ENCODE results near the gene MSL1.
A peak's percentile ranks its signal among the peaks of the same experiment; 100 is the strongest.

The MSL1 gene

DNA sequence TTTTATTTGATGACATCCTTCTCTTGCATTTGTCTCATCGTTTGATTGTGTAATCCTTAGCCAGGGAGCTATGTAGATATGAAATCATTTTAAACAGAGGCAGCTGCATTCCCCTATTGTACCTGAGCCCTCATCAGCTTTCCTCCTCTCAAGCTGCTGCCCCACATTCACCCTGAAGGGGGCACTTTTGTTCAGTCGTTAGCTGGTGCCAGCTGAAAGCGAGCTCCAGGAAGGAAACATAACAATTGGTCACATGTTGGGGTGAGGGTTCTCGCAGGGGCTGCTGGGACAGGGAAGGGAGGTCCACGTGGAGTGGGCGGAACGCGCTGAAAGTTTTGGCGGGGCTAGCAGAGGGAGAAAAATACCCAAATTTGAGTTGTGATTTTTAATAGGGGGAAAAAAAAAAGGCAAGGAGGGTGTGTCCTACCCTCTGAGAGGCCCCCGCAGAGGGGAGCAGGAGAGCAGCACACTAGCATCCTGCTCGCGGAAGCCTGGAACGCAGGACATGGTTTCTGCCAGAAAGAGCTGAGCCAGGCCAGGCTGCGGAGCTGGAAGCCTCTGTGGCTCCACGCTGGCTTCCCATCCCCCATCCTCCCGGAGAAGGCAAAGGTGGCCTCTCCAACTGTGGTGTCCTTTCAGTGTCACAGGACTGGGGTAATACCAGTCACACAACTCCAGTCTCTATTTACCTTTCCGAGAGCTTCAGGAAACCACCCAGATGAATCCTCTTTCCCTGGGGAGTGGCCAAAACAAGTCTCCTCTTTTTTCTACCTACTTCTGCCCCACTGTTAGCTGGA lies 8.5 kb upstream of the MSL1 start (continued):
- TF ChIP-seq OSR2 (tag by site-specific recombination; IDR thresholded peaks at IDR 0.05): 0 out of 2 replicates have a peak, but pooled peaks have one; percentile 5
- peak; percentile 42; the same call in 1 of the 2 replicates for TF ChIP-seq FEZF1 (tag by site-specific recombination; IDR thresholded peaks at IDR 0.05)
- TF ChIP-seq ZNF664 (tag by site-specific recombination; IDR thresholded peaks at IDR 0.05): no peak
- peak; percentile 94 for TF ChIP-seq ZBTB17 (tag by site-specific recombination; IDR thresholded peaks at IDR 0.05)
- TF ChIP-seq OVOL3 (tag by site-specific recombination; IDR thresholded peaks at IDR 0.05): 0 out of 2 replicates have a peak, but pooled peaks have one; percentile 37
- TF ChIP-seq ZNF654 (tag by site-specific recombination; IDR thresholded peaks at IDR 0.05; ENCODE audit: low read depth): peak; percentile 88
- TF ChIP-seq, protein P1, sequence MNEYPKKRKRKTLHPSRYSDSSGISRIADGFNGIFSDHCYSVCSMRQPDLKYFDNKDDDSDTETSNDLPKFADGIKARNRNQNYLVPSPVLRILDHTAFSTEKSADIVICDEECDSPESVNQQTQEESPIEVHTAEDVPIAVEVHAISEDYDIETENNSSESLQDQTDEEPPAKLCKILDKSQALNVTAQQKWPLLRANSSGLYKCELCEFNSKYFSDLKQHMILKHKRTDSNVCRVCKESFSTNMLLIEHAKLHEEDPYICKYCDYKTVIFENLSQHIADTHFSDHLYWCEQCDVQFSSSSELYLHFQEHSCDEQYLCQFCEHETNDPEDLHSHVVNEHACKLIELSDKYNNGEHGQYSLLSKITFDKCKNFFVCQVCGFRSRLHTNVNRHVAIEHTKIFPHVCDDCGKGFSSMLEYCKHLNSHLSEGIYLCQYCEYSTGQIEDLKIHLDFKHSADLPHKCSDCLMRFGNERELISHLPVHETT (tag by site-specific recombination; IDR thresholded peaks at IDR 0.05): 0 out of 2 replicates have a peak, but pooled peaks have one; percentile 42
- peak; percentile 92 for TF ChIP-seq KLF9 (tag by site-specific recombination; IDR thresholded peaks at IDR 0.05; ENCODE audit: low read depth)
- no peak for TF ChIP-seq ZNF221 (tag by site-specific recombination; IDR thresholded peaks at IDR 0.05; ENCODE audit: borderline replicate concordance)
- no peak for TF ChIP-seq ZNF624 (tag by site-specific recombination; IDR thresholded peaks at IDR 0.05)
- TF ChIP-seq ZNF701 (tag by site-specific recombination; IDR thresholded peaks at IDR 0.05): no peak
- no peak for TF ChIP-seq ZNF48 (tag by site-specific recombination; IDR thresholded peaks at IDR 0.05)
- TF ChIP-seq, protein P2, sequence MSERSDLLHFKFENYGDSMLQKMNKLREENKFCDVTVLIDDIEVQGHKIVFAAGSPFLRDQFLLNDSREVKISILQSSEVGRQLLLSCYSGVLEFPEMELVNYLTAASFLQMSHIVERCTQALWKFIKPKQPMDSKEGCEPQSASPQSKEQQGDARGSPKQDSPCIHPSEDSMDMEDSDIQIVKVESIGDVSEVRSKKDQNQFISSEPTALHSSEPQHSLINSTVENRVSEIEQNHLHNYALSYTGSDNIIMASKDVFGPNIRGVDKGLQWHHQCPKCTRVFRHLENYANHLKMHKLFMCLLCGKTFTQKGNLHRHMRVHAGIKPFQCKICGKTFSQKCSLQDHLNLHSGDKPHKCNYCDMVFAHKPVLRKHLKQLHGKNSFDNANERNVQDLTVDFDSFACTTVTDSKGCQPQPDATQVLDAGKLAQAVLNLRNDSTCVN (tag by site-specific recombination; optimal IDR thresholded peaks at IDR 0.05): peak; percentile 20
- peak; percentile 8; the same call in 1 of the 2 replicates for TF ChIP-seq KLF1 (tag by site-specific recombination; IDR thresholded peaks at IDR 0.05)
- TF ChIP-seq, protein P3, sequence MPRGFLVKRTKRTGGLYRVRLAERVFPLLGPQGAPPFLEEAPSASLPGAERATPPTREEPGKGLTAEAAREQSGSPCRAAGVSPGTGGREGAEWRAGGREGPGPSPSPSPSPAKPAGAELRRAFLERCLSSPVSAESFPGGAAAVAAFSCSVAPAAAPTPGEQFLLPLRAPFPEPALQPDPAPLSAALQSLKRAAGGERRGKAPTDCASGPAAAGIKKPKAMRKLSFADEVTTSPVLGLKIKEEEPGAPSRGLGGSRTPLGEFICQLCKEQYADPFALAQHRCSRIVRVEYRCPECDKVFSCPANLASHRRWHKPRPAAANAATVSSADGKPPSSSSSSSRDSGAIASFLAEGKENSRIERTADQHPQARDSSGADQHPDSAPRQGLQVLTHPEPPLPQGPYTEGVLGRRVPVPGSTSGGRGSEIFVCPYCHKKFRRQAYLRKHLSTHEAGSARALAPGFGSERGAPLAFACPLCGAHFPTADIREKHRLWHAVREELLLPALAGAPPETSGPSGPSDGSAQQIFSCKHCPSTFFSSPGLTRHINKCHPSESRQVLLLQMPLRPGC (tag by site-specific recombination; IDR thresholded peaks at IDR 0.05): no peak

DNA sequence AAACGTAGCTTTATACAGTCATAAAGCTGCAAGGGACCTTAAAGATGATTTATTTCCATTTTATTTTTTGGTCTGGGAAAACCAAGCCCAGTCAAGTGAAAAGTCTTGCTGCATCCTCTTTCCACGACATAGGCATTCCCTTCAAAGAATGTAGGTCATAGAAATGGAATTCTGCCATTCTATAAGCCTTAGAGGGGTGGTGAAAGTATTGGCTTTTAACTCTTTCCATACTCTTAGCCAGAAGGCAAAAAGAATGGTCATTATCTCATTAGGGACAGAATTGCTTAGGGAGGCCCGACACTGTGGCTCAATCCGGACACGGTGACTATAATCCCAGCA lies 7.9 kb upstream of the MSL1 start:
- no peaks in the 10 kb centered on the region; a peak in 1 of 3 replicates for H3K36me3 ChIP-seq (ENCODE audit: control insufficient read depth in 2 of 2, insufficient read depth in 1 of 2, low read length in 2 of 2)
- ChIA-PET CTCF (interaction anchor here (0.6 to 7.8 kb wide), 32 partner anchors 10 to 241 kb away, joined by 3 to 182 read pairs (median 15); partner anchors contain the start of genes CASC3, CDC6, CSF3 and MSL1), POLR2A (interaction anchor here (0.5 to 8.2 kb wide), 24 partner anchors 10 to 662 kb away, joined by 3 to 117 read pairs (median 6); partner anchors contain the start of genes CASC3, MED24, MSL1 and NR1D1)
- peak; percentile 84 for TF ChIP-seq PRDM1 (tag by site-specific recombination; IDR thresholded peaks at IDR 0.05)
- no peak for TF ChIP-seq ZBTB17 (tag by site-specific recombination; IDR thresholded peaks at IDR 0.05)
- TF ChIP-seq HOXA7 (CRISPR knock-in tag; IDR thresholded peaks at IDR 0.05; ENCODE audit: borderline replicate concordance): no peak
- 0 out of 2 replicates have a peak, but pooled peaks have one; percentile 3 for TF ChIP-seq KLF1 (tag by site-specific recombination; IDR thresholded peaks at IDR 0.05)
- no peak for TF ChIP-seq SCRT2 (tag by site-specific recombination; IDR thresholded peaks at IDR 0.05)
- TF ChIP-seq, protein P4, sequence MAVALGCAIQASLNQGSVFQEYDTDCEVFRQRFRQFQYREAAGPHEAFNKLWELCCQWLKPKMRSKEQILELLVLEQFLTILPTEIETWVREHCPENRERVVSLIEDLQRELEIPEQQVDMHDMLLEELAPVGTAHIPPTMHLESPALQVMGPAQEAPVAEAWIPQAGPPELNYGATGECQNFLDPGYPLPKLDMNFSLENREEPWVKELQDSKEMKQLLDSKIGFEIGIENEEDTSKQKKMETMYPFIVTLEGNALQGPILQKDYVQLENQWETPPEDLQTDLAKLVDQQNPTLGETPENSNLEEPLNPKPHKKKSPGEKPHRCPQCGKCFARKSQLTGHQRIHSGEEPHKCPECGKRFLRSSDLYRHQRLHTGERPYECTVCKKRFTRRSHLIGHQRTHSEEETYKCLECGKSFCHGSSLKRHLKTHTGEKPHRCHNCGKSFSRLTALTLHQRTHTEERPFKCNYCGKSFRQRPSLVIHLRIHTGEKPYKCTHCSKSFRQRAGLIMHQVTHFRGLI (tag by site-specific recombination; IDR thresholded peaks at IDR 0.05): 0 out of 2 replicates have a peak, but pooled peaks have one; percentile 5
- no peak for TF ChIP-seq ZNF843 (tag by site-specific recombination; IDR thresholded peaks at IDR 0.05)
- no peak for TF ChIP-seq ZNF624 (tag by site-specific recombination; IDR thresholded peaks at IDR 0.05)
- TF ChIP-seq, protein P5, sequence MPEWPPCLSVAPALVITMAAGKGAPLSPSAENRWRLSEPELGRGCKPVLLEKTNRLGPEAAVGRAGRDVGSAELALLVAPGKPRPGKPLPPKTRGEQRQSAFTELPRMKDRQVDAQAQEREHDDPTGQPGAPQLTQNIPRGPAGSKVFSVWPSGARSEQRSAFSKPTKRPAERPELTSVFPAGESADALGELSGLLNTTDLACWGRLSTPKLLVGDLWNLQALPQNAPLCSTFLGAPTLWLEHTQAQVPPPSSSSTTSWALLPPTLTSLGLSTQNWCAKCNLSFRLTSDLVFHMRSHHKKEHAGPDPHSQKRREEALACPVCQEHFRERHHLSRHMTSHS (tag by site-specific recombination; IDR thresholded peaks at IDR 0.05): no peak
- H3K27ac ChIP-seq (ENCODE audit: extremely low read depth, low read depth, low read length): peak overlapping the region; percentile 79
- H3K4me1 ChIP-seq (ENCODE audit: control insufficient read depth, insufficient read depth, low read length): peaks cover 31% of the 10 kb centered on the region
- H3K4me3 ChIP-seq (ENCODE audit: low read depth, low read length): no peak overlapping the region
- no peaks in the 10 kb centered on the region for H3K9me3 ChIP-seq (ENCODE audit: control insufficient read depth, insufficient read depth, low read depth, low read length)

Measured in HEK293 (cell line).